AG20443 (cell line): ENCODE results near the gene MICAL3.

ENCODE experiments used
- DNase-seq: peaks from one replicate; pipeline ENCODE4 v3.0.0; 2012; ENCODE audit warnings: low spot score, mixed read lengths

MICAL3 gene

DNA sequence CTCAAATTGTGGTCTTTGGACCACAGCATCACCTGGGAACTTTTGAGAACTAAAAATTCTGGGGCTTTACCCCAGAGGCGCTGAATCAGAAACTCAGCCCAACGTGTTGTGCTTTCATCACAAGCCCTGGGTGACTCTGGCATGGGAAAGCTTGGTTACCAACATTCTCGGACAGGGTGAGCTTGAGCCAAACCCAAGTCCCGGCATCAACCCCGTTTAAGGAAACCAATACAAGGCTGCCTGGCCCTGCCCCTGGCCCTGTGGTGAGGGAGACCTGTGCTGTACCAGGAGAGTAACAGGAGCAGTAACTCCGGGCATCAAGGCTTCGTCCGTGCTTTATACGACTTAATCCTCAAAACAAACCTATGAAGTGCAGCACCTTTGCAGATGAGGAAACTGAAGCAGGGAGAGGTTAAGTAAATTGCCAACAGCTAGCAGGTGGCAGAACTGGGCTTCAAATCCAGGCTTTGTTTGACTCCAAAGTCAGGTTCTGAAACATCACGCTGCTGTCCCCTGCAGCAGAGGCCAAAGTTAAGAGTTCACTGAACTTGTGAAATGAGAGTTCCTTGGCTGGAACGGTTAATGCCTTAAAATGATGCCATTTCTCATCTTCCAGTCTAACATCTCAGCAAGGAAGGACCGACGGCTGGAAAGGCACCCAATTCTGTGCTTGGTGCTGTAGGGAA, 186.0 kb downstream of the MICAL3 start:
- no peak for DNase-seq

DNA sequence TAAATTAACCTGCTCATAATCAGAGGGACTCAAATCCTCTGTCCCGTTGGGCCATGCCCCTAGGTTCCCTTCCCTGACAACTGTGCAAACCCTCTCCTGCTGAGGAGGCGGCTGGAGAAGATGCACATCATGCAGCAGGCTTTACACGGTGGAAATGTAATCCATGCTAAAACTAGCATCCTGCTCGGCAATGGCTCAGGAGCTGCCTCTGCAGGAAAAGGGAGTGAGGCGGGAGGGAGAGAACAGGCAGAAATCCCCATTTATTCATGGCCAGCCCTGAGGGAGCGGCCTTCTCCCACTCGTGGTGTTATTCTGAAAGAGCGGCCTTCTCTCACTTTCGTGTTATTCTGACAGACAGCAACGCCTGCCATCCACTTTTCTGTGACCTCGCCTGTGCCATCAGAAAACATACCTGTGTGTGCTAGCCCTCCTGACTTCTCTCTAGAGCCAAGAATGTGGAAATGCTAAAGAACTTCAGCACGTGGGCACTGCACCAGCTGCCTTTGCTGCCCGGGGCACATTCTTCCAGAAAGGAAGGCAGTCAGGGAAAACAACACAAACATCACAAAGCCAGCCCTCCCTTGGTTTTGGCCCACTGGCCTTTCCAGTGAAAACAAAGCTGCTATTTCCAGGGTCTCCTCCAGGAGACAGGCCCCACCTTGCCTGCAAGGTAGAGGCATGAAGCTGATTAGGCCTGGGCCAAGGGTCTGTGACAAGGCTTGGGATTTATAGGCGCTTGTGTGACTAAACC, 187.2 kb downstream of the MICAL3 start:
- DNase-seq = no peak

DNA sequence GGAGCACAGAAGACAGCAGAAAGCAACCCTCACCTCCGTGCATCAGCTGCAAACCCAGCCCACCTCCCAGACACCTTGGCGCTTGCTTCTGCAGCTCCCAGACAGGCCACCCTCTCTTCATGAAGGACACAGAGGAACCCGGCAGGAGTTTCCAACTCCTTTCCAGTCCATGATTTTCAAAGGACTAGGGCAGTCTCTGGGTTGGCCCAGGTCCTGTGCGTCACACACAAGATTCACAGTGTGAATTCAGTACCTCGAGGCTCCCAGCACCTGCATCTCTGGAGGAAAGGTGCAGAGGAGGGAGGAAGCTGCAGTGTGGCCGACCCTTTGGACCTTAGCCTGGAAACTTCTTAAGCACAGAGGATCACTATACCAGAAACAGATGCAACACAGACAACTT, 189.1 kb downstream of the MICAL3 start:
- no peak for DNase-seq

DNA sequence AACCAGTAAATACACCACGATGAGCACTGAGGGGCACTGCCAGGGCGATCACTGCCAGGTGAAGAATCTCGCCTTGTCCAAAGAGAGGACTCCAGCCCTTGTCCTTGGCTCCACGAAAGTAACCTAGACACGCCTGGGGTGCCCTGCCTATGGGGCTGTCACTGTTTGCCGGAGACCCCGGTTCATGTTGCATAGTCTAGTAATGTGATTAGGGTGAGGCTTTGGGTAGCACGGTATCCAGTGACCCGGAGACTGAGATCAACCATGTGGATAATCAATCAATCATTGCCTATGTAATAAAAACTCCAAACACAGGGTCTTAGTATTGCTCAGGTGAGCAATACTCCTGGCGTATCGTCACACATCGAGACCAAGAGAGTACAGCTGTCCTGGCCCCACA, 190.9 kb downstream of the MICAL3 start:
- no peak for DNase-seq

DNA sequence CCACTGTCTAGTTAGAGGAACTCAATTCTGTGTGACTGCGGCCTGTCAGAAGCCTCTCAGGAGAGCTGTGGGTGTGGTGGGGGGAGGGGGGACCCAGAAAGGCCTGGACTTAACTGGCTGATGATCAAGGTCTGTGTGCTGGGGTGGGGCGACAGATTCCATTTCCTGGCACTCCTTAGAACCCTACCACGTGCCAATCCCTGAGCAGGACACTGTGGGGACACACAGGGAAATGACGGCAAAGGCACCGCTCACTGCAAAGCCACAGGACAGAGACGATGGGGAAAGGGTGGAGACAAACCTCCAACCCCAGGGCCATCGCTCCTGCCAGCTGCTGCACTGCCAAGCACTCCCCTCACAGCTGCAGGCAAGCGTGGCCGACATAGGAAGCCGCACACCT, 191.7 kb downstream of the MICAL3 start:
- no peak for DNase-seq

DNA sequence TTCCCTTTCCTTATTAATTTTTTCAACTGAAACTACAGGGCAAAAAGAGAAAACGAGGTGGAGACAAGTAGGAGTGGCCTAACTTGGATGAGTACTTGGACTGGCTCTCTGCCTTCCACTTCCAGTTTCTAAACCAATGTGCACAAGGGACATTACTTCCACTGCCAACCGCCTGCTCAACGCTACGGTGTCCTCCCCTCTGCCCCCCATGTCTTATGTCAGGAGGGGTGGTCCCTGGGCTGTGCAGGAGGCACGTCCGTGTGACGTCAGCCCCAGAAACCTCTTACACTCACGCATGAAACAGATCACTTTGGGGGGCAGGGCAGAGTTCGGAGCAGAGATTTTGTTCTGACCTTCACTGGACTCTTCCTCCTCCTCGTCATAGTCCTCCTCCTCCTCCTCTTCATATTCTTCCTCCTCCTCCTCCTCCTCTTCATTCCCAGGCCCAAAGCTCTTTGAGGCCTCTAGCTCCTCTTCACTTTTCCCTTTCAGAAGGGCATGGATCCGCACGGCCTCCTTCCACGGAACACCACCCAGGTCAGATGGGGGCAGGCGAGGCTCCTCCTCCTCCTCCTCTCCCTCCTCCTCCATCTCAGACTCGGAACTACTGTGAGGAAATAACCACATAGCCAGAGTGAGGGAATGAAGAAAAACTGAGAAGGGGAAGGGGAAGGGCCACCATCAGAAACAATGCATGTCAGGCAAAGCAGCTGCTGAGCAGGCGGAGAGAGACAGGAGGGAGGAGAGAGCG, 192.7 kb downstream of the MICAL3 start:
- peak; percentile 67 for DNase-seq

DNA sequence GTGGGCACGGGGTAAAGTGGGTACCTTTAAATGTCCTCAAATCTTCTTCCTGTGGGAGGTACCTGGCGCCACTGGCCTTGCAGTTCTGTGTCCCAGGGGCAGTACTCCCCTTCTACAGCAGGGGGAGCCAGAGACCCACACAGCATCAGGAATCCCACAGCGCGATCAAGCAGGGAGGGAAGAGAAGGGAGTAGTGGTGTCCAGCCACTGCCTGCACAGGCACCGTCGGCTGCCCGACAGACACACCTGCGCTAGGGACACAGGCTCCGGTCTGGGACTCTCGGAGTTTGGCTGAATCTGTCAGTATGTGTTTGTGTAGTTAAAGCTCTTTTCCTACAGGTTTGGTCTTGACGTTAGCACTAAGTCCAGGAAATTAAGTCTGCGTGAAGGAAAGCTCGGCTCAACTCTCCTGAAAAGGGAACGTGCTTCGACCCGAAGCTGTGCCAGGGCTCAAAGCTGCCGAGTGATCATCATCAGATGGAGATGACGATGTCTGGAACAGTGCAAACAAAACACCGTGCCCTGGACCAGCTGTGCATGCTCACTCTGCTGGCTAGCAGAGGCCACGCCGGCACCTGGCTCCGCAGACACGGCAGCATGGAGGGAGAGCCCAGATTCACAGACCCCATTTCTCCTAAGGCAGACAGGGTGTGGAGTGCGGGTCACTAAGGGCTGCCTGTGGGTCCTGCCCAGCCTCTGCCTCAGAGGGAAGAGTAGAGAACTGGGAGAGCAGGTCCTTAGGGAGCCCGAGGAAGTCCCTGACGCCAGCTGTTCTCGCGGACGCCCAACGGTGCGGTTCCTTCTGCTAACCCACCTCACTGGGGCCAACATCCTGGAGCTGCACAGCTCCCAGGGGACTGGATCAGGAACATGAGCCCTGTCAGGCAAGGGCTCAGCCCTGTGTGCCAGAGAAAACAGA, 194.1 kb downstream of the MICAL3 start:
- peak; percentile 93 for DNase-seq

DNA sequence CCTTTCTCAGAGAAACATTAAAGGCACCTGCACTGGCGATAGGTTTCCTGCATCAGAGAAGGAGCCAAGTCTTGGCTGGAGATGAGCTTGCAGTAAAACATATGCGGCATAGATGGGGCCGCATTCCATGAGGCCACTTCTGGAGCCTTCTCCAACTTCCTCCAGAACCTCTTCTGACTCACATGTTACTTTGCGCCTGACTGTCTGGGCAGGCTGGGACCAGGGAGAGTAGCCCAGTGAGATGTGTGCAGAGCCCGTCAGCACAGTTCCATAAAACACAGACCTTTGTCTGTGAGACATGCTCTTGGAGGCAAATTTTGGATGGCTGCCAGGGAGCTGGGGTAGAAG, 194.7 kb downstream of the MICAL3 start:
- DNase-seq = no peak

DNA sequence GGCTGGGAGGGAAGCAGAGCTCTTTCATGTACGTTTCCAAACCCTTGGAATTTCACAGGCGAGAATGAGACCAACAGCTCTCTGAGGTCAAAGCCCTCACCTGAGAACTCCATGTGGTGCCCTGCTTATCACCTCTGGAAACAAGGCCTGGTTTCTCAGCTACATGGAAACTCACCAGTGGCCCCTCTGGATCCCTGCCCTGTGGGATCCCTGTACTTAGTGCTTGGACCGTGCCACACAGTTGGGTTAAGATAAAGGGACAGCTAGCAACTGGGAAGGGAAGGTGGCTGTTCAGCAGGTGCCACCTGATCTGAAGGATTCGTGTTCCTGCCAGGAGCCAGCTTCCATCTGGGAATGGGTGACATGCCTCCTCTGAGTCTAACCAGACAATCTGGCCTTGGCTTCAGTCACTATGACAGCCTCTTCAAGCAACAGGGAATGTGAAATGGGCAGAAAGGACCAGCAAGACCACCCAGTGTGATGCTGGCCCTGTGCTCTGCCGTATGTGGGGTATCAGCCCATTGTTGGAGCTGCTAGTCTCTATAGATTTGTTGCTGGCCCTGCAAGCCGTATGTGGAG, 195.8 kb downstream of the MICAL3 start:
- no peak for DNase-seq

DNA sequence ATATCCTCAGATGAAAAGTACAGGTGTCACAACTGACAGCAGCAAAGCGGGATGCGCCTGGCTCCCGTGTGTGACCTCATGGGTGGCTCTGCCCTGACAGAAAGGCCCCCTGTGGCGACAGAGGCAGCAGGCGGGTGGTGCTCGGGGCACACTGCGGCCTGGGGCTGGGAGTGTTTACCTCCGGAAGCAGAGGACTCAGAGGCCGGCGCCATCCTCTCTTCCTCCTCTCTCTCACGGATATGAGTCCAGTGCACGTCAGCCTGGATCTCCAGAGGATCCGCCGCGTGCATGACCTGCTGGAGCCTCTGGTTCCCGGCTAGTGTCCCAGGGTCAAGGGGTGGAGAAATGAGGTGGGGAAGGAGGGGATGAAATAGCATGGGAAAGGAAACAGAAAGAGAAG, 196.9 kb downstream of the MICAL3 start:
- DNase-seq = no peak

DNA sequence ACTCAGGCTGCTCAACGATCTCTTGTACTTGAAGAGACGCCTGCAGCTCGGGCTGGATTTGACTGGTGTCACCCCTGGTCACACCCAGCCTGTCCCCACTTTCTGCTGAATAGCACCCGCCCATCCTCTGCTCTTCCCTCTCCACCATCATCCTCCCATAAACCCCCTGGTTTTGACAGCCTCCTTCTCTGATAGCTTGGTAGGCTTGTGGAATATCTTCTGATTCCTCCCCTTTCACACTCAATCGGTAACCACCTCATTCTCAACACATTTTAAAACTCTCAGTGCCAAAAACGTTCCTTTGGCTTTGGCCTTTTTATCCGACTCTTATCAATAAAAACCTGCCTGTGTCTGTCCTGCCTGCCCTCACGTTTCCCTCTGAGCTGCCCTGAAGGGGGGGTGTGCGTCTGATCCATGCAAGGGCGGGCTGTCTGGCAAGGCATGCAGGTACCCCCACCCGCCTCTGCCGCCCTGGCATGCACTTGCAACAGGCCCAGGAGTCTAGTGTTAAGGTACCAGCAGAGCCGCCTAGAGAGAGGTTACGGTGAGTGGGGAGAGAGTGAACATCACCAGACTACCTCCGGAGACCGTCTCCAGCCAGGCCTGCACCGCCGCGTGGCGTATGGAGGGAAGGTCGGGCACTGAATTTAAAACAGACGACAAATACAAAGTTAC, 198.3 kb downstream of the MICAL3 start:
- no peak for DNase-seq

DNA sequence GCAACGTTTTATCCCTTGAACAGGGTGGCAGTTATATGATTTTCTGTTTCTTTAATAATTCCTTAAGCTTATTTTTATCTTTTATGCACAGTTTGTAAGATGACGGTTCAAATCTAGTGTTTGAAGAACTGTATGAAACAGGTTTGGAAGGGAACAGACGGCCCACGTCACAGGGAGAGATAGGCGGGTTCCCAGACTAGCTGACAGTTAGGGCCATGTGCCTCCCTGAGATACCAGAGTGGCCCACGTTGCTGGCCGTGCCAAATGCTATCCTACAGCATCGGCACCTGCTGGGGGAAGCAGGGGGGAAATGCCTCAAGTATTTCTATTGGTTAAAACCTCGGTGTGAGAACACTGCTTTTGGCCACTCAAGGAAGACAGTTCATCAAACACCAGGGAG, 199.9 kb downstream of the MICAL3 start:
- DNase-seq = no peak

DNA sequence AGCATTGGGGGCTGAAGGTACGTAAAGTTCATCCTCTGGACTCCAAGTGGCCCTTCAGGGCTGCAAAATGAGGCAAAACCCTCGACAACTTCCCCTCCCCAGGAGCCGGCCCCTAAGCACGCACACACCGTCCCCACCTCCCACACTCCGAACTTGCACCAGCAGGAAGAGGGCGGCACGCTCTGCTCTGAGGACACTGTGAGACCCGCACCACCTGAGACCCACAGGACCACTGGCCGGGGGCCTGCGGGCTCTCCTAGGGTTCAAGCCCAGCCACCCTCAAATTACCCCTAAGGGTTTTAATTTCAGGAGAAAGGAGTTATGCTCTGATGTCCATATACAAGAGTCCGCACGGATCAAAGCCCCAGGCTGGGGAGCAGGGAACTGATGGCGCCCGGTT, 200.4 kb downstream of the MICAL3 start:
- no peak for DNase-seq

DNA sequence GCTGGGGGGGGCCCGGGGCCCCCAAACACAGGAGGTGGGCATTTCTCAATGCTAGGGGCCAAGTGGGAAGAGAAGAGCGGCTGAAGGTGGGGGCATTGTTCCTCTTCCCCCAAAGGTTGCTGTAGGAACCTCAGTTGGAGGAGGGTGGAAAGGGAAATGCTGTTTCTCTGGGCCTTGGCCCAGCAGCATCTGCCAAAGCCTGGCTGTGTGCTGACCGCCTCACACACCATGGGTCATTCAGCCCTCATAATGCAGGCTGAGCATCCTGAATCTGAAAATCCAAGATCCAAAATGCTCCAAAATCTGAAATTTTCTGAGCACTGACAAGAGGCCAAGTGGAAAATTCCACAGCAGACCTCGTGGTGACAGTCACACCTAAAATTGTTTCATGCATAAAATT, 201.1 kb downstream of the MICAL3 start:
- no peak for DNase-seq

DNA sequence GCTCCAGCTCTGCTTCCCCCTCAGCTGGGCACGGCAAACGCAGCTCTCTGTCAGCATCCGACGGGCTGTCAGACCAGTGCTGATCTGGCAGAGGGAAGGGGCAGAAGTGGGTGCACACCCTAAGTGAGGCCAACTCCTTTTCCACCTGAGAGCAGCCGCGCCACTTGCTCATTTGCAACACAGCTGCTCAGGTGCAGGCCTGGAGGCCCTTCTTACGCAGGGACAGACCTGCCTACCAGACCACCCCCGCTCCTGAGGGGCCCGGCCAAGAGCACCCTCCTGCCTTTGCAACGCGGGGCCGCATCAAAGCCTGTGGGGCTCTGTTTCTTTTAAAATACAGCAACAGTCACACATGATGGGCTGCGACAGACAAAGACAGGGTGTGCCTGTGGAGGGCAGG, 202.3 kb downstream of the MICAL3 start:
- DNase-seq = no peak

DNA sequence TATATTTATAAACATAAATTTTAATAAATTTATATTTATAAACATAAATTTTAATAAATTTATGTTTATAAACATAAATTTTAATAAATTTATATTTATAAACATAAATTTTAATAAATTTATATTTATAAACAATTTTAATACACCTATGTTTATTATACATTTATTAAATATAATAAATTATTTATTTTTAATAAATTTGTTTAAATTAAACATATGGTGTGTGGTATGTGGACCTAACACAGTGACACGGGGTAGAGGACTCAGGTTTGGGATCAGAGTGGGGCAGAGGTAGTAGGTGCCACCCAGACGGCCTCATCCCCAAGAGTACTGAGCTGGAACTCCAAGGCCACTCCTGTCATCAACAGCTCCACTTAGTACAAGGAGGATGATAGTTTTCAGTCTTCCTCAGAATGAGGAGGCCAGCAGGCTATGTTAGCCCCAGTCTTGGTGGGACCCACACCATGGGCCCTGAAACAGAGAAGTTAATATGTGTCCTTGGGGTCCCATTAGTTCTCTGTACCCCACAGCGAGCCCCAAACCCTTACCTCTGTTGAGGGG, 203.4 kb downstream of the MICAL3 start:
- DNase-seq = no peak

DNA sequence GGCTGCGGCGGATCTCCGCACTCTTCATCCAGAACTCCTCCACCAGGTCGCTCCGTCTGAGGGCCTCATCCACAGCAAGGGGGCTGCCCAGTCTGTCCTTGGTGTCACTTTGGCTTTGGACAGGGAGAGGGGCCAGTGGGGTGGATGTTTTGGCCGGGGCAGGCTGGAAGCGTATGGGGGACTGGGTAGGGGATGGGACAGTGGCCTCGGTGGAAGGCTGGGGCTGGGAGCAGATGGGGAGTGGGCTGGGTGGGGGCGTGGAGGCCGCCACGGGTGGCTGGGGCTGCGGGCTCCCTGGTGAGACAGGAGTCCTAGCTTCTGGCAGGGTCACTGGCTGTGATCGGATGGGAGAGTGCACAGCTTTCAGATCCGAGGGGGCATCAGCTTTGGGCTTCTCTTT, 205.7 kb downstream of the MICAL3 start:
- no peak for DNase-seq

DNA sequence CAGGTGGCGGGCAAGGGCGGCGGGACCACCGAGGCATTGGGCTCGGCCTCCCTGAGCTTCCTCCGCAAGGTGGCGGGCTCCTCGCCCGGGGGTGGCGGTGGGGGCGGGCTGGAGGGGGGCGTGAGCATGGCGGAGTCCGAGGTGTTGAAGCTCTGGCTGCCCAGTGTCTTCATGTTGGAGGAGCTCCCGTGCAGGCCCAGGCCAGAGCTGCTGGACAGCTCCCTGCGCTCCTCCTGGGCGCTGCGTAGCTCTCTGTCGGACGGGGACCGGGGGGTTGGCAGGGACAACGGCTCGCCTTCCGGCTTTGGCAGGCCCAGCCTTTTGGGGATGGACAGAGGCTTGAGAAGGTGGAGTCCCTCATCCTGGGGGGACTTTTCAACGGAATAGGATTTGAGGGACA, 206.2 kb downstream of the MICAL3 start:
- no peak for DNase-seq

DNA sequence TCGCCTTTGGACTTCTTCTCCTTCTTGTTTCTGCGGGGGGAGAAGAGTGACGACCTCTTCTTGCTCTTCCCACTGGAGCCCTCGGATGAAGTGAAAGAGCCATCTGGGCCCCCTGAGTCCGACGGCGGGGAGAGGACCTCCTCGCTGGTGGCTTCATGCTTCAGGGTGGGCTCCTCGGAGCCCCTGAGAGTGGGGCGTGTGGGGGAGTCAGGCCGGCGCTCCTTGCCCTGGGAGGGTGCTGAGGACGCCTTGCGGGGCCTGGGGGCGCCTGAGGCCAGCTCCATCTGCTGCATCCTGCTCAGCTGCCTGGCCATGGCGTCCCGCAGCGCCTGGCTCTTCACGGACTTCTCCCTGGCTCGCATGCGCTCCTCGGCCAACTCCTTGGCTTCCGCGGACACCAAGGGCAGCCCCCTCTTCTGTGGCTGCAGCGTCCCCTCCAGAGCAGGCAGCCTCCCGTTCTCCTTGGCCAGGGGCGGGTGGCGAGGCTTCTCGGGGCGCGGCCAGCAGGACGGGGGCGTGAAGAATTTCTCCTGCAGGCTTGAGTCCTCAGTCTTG, 206.8 kb downstream of the MICAL3 start:
- DNase-seq = no peak

DNA sequence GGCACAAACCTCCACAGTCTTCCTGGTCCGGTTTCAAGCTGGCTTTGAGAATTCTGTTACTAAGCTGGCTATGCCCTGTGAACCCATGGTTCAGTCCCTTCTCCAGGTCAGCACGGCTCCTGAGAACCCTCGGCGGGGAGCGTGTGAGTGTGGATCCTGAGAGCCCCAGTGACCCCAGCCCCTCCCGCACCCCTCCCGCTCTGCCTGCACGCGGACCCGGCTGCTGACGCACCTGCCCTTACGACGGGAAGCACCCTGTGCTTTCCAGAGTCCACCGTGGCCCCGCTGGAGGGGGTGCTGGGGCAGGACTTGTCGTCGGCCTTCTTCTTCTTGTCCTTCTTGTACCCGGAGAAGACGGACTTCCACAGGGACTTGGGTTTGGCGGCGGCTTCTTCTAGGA, 207.3 kb downstream of the MICAL3 start:
- DNase-seq = no peak

DNA sequence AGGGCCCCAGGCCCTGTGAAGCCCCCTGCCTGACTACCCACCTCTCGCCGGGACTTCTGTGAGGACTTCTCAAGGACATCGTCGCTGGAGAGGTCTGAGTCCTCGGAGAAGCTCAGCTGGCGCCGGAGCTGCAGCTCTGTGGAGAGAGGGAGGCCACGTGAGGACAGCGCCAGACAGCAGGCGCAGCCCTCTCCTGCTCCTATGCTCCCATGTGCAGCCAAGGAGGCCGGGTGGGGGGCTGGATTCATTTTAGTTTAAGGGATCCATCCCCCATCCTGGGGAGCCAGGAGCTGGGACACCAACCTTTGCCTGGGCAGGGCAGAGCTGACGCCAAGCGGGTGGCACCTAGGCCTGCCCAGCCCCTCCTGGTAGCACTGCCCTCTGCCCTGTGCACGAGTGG, 207.7 kb downstream of the MICAL3 start:
- DNase-seq = no peak
